ENCODE data around the gene ZNF571.

ZNF571 gene

GRCh38 chr19:37519890-37520289 is 74.7 kb downstream of the ZNF571 start:
- no peak for TF ChIP-seq ARNTL (CRISPR knock-in tag; IDR thresholded peaks at IDR 0.05; ENCODE audit: borderline replicate concordance, low read depth)
- TF ChIP-seq ZNF8 (CRISPR knock-in tag; IDR thresholded peaks at IDR 0.05), result no peak
- TF ChIP-seq POU6F1 (CRISPR knock-in tag; IDR thresholded peaks at IDR 0.05; ENCODE audit: borderline replicate concordance, low read depth), result no peak
- no peak for TF ChIP-seq ZC3H10 (CRISPR knock-in tag; IDR thresholded peaks at IDR 0.05)
- TF ChIP-seq GLIS3 (CRISPR knock-in tag; IDR thresholded peaks at IDR 0.05), result no peak
- TF ChIP-seq RARB (CRISPR knock-in tag; IDR thresholded peaks at IDR 0.05), result no peak
- no peak for TF ChIP-seq BACH2 (CRISPR knock-in tag; IDR thresholded peaks at IDR 0.05; ENCODE audit: borderline replicate concordance)
- TF ChIP-seq, protein P1, sequence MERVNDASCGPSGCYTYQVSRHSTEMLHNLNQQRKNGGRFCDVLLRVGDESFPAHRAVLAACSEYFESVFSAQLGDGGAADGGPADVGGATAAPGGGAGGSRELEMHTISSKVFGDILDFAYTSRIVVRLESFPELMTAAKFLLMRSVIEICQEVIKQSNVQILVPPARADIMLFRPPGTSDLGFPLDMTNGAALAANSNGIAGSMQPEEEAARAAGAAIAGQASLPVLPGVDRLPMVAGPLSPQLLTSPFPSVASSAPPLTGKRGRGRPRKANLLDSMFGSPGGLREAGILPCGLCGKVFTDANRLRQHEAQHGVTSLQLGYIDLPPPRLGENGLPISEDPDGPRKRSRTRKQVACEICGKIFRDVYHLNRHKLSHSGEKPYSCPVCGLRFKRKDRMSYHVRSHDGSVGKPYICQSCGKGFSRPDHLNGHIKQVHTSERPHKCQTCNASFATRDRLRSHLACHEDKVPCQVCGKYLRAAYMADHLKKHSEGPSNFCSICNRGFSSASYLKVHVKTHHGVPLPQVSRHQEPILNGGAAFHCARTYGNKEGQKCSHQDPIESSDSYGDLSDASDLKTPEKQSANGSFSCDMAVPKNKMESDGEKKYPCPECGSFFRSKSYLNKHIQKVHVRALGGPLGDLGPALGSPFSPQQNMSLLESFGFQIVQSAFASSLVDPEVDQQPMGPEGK (CRISPR knock-in tag; IDR thresholded peaks at IDR 0.05; ENCODE audit: borderline replicate concordance), result no peak
- TF ChIP-seq ZFP3 (CRISPR knock-in tag; IDR thresholded peaks at IDR 0.05), result no peak
- ATAC-seq, result no peak; the same call in 2 of the 3 replicates
